ENCODE measurements around the gene NR3C2.

DNA sequence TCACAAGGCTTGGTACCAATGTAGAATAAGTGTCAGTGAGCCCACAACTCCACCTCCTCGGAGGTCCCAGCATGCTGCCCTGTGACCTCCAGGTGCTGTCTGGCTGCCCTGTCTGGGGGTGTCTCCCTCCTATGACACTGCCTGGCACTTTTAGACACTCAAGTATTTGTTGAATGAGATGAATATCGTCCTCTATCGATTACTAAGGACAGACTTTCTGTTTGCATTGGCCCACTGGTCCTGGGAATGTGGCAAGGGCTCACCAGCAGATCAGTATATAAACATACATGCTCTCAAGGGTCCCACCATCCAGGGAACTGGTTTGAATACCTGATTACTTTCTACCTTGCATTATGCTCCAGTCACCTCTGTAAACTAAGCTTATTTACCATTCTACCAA lies 333.0 kb downstream of the NR3C2 start:
- TF ChIP-seq NFXL1 (IDR thresholded peaks at IDR 0.05; ENCODE audit: borderline replicate concordance) (no peak), POLR2AphosphoS2 (IDR thresholded peaks at IDR 0.05; ENCODE audit: low read depth, low read length) (no peak), CREM (IDR thresholded peaks at IDR 0.05; ENCODE audit: low read depth) (no peak), ZNF274 (IDR thresholded peaks at IDR 0.05; ENCODE audit: insufficient read depth, insufficient read length) (no peak), ASH2L (IDR thresholded peaks at IDR 0.05; ENCODE audit: borderline replicate concordance, low read depth) (no peak), SMC3 (IDR thresholded peaks at IDR 0.05; ENCODE audit: borderline replicate concordance, low read length) (no peak), PML (IDR thresholded peaks at IDR 0.05; ENCODE audit: low read length) (no peak), TARDBP (IDR thresholded peaks at IDR 0.05; ENCODE audit: borderline replicate concordance) (no peak)
- TF ChIP-seq, protein P1, sequence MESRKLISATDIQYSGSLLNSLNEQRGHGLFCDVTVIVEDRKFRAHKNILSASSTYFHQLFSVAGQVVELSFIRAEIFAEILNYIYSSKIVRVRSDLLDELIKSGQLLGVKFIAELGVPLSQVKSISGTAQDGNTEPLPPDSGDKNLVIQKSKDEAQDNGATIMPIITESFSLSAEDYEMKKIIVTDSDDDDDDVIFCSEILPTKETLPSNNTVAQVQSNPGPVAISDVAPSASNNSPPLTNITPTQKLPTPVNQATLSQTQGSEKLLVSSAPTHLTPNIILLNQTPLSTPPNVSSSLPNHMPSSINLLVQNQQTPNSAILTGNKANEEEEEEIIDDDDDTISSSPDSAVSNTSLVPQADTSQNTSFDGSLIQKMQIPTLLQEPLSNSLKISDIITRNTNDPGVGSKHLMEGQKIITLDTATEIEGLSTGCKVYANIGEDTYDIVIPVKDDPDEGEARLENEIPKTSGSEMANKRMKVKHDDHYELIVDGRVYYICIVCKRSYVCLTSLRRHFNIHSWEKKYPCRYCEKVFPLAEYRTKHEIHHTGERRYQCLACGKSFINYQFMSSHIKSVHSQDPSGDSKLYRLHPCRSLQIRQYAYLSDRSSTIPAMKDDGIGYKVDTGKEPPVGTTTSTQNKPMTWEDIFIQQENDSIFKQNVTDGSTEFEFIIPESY (IDR thresholded peaks at IDR 0.05), result no peak
- TF ChIP-seq, protein P2, sequence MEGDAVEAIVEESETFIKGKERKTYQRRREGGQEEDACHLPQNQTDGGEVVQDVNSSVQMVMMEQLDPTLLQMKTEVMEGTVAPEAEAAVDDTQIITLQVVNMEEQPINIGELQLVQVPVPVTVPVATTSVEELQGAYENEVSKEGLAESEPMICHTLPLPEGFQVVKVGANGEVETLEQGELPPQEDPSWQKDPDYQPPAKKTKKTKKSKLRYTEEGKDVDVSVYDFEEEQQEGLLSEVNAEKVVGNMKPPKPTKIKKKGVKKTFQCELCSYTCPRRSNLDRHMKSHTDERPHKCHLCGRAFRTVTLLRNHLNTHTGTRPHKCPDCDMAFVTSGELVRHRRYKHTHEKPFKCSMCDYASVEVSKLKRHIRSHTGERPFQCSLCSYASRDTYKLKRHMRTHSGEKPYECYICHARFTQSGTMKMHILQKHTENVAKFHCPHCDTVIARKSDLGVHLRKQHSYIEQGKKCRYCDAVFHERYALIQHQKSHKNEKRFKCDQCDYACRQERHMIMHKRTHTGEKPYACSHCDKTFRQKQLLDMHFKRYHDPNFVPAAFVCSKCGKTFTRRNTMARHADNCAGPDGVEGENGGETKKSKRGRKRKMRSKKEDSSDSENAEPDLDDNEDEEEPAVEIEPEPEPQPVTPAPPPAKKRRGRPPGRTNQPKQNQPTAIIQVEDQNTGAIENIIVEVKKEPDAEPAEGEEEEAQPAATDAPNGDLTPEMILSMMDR (IDR thresholded peaks at IDR 0.05 in 2 of 3, conservative IDR thresholded peaks at IDR 0.05 in 1 of 3; ENCODE audit: control insufficient read depth in 2 of 3, extremely low read depth in 1 of 3, insufficient read depth in 1 of 3, low read depth in 3 of 3, low read length in 3 of 3), result no peak
